ENCODE data around the gene PDGFA. TPM values are rescaled to one million over a fixed set of nuclear protein-coding genes. Genes with fewer than 3 reads are reported as not detected.

The PDGFA gene
- total RNA-seq = under 1 TPM; 0.23 to 0.53 TPM

- H3K4me3 Mint-ChIP-seq = peak within 1 kb of the TSS; percentile 77
- peak; percentile 59 for DNase-seq
- H3K36me3 Mint-ChIP-seq = no peaks in the 10 kb centered on the region
- H3K27me3 Mint-ChIP-seq = peaks cover 54% of the 10 kb centered on the region
- H3K27ac Mint-ChIP-seq = no peak within 1 kb of the TSS
- POLR2A ChIA-PET = interaction anchor here (0.6 kb wide), 1 partner anchor 98 kb away, joined by 3 read pairs; no protein-coding TSS in a partner anchor
- peaks cover 6% of the 10 kb centered on the region for H3K4me1 Mint-ChIP-seq
- peak; percentile 20 for ATAC-seq (ENCODE audit: low read depth)
- H3K9me3 Mint-ChIP-seq = no peaks in the 10 kb centered on the region
Observed at GRCh38 chr7:519484-520390, at the start of gene PDGFA. Gene PDGFA, minus strand, starts transcription at chr7:519846. Its CDS starts 845 bp downstream, at chr7:519001.

- H3K36me3 Mint-ChIP-seq = peaks cover 6% of the 10 kb centered on the region
- H3K9me3 Mint-ChIP-seq = no peaks in the 10 kb centered on the region
- H3K27me3 Mint-ChIP-seq = no peaks in the 10 kb centered on the region
- DNase-seq = no peak
- no peak overlapping the region for H3K27ac Mint-ChIP-seq
- POLR2A ChIA-PET = no interaction called here
- no peak overlapping the region for H3K4me3 Mint-ChIP-seq
- H3K4me1 Mint-ChIP-seq = no peaks in the 10 kb centered on the region
- ATAC-seq (ENCODE audit: low read depth) = no peak
Observed at GRCh38 chr7:568031-568951, 48.6 kb upstream of the PDGFA start.

- H3K4me3 Mint-ChIP-seq = no peak overlapping the region
- H3K4me1 Mint-ChIP-seq = no peaks in the 10 kb centered on the region
- H3K27ac Mint-ChIP-seq = no peak overlapping the region
- POLR2A ChIA-PET = no interaction called here
- no peaks in the 10 kb centered on the region for H3K9me3 Mint-ChIP-seq
- DNase-seq (no peak), ATAC-seq (ENCODE audit: low read depth) (no peak)
- H3K36me3 Mint-ChIP-seq = peaks cover 6% of the 10 kb centered on the region
- no peaks in the 10 kb centered on the region for H3K27me3 Mint-ChIP-seq
Observed at GRCh38 chr7:567305-567883, 47.7 kb upstream of the PDGFA start.

- no peak for ATAC-seq (ENCODE audit: low read depth)
- H3K4me3 Mint-ChIP-seq = no peak overlapping the region
- H3K27me3 Mint-ChIP-seq = no peaks in the 10 kb centered on the region
- POLR2A ChIA-PET = no interaction called here
- peaks cover 6% of the 10 kb centered on the region for H3K36me3 Mint-ChIP-seq
- H3K4me1 Mint-ChIP-seq = no peaks in the 10 kb centered on the region
- H3K9me3 Mint-ChIP-seq = no peaks in the 10 kb centered on the region
- DNase-seq = no peak
- H3K27ac Mint-ChIP-seq = no peak overlapping the region
Observed at GRCh38 chr7:566100-566499, 46.5 kb upstream of the PDGFA start.

- Mint-ChIP-seq H3K9me3 (no peaks in the 10 kb centered on the region), H3K4me1 (no peaks in the 10 kb centered on the region), H3K27me3 (no peaks in the 10 kb centered on the region), H3K27ac (no peak overlapping the region), H3K36me3 (peaks cover 6% of the 10 kb centered on the region), H3K4me3 (no peak overlapping the region)
- DNase-seq = no peak
- no peak for ATAC-seq (ENCODE audit: low read depth)
- POLR2A ChIA-PET = no interaction called here
Observed at GRCh38 chr7:564176-564865, 44.7 kb upstream of the PDGFA start.

GRCh38 chr7:563629-564170 lies 44.1 kb upstream of the PDGFA start:
- Mint-ChIP-seq H3K4me3 (no peak overlapping the region), H3K27ac (no peak overlapping the region), H3K27me3 (no peaks in the 10 kb centered on the region), H3K36me3 (peaks cover 5% of the 10 kb centered on the region), H3K9me3 (no peaks in the 10 kb centered on the region), H3K4me1 (no peaks in the 10 kb centered on the region)
- POLR2A ChIA-PET = no interaction called here
- DNase-seq (no peak), ATAC-seq (ENCODE audit: low read depth) (no peak)

GRCh38 chr7:562789-563628 lies 43.4 kb upstream of the PDGFA start:
- POLR2A ChIA-PET = no interaction called here
- H3K4me3 Mint-ChIP-seq = no peak overlapping the region
- no peaks in the 10 kb centered on the region for H3K4me1 Mint-ChIP-seq
- H3K27me3 Mint-ChIP-seq = no peaks in the 10 kb centered on the region
- peak overlapping the region; percentile 26 for H3K27ac Mint-ChIP-seq
- peak; percentile 16 for ATAC-seq (ENCODE audit: low read depth)
- H3K36me3 Mint-ChIP-seq = peaks cover 4% of the 10 kb centered on the region
- DNase-seq = no peak
- no peaks in the 10 kb centered on the region for H3K9me3 Mint-ChIP-seq

GRCh38 chr7:562374-562675 lies 42.7 kb upstream of the PDGFA start:
- H3K9me3 Mint-ChIP-seq = no peaks in the 10 kb centered on the region
- H3K27ac Mint-ChIP-seq = no peak overlapping the region
- H3K4me3 Mint-ChIP-seq = no peak overlapping the region
- no peak for DNase-seq
- peaks cover 4% of the 10 kb centered on the region for H3K36me3 Mint-ChIP-seq
- H3K27me3 Mint-ChIP-seq = no peaks in the 10 kb centered on the region
- no peaks in the 10 kb centered on the region for H3K4me1 Mint-ChIP-seq
- no peak for ATAC-seq (ENCODE audit: low read depth)
- POLR2A ChIA-PET = no interaction called here

- POLR2A ChIA-PET = no interaction called here
- Mint-ChIP-seq H3K36me3 (peaks cover 4% of the 10 kb centered on the region), H3K4me1 (no peaks in the 10 kb centered on the region), H3K27ac (no peak overlapping the region), H3K4me3 (no peak overlapping the region), H3K9me3 (no peaks in the 10 kb centered on the region), H3K27me3 (no peaks in the 10 kb centered on the region)
- ATAC-seq (ENCODE audit: low read depth) (no peak), DNase-seq (no peak)
Observed at GRCh38 chr7:561631-562373, 42.2 kb upstream of the PDGFA start.

- H3K27ac Mint-ChIP-seq = no peak overlapping the region
- POLR2A ChIA-PET = no interaction called here
Observed at GRCh38 chr7:560966-561630, 41.5 kb upstream of the PDGFA start.

GRCh38 chr7:559396-559705 lies 39.7 kb upstream of the PDGFA start:
- ATAC-seq (ENCODE audit: low read depth) (no peak), DNase-seq (no peak)
- no peaks in the 10 kb centered on the region for H3K4me1 Mint-ChIP-seq
- H3K4me3 Mint-ChIP-seq = no peak overlapping the region
- H3K27ac Mint-ChIP-seq = no peak overlapping the region
- H3K36me3 Mint-ChIP-seq = peaks cover 4% of the 10 kb centered on the region
- POLR2A ChIA-PET = interaction anchor here (0.6 kb wide), 1 partner anchor 273 kb away, joined by 3 read pairs; no protein-coding TSS in a partner anchor
- no peaks in the 10 kb centered on the region for H3K27me3 Mint-ChIP-seq
- H3K9me3 Mint-ChIP-seq = no peaks in the 10 kb centered on the region

More at GRCh38 chr7:560966-561630, 41.5 kb upstream of the PDGFA start:
- no peaks in the 10 kb centered on the region for H3K4me1 Mint-ChIP-seq
- peaks cover 4% of the 10 kb centered on the region for H3K36me3 Mint-ChIP-seq
- H3K27me3 Mint-ChIP-seq = no peaks in the 10 kb centered on the region
- H3K9me3 Mint-ChIP-seq = no peaks in the 10 kb centered on the region
- ATAC-seq (ENCODE audit: low read depth) (no peak), DNase-seq (no peak)
- H3K4me3 Mint-ChIP-seq = no peak overlapping the region
